ENCODE measurements around the gene ALK. TPM values are rescaled to one million over a fixed set of nuclear protein-coding genes. Genes with fewer than 3 reads are reported as not detected.
A peak's percentile ranks its signal among the peaks of the same experiment; 100 is the strongest.

The ALK gene
- total RNA-seq, 1 donor from 2014 or later, result 0.41 TPM

DNA sequence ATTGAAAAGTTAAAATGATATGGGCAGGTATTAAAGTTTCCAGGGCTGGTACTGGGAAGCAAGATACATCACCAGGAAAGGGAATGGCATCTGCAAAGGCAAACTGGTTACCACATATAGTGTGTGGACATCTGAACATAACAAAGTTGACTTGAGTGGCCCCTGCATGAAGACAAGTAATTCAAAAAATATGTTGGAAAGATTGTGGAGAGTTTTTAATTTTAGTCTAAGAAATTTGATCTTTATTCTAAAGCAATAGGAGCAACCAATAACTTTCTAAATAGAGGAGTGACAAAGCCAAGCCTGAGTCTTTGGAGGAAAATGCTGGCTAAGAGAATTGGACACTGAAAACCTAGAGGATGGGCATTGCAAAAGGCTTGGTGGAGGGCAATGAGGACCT is 278.2 kb downstream of the ALK start:
- DNase-seq, result no peak

DNA sequence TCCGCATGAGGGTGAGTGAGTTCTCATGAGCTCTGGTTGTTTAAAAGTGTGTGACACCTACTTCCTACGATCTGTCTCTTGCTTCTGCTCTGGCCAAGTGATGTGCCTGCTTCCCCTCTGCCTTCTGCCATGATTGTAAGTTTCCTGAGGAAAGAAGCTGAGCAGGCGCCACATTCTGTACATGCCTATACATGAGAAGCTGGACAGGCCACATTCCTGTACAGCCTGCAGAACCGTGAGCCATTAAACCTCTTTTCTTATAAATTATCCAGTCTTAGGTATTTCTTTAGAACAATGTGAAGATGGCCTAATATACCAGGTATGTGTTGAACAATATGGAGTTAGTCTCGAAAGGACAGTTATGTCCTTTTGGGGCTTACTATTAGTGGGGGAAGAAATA is 281.0 kb downstream of the ALK start:
- DNase-seq, result no peak

DNA sequence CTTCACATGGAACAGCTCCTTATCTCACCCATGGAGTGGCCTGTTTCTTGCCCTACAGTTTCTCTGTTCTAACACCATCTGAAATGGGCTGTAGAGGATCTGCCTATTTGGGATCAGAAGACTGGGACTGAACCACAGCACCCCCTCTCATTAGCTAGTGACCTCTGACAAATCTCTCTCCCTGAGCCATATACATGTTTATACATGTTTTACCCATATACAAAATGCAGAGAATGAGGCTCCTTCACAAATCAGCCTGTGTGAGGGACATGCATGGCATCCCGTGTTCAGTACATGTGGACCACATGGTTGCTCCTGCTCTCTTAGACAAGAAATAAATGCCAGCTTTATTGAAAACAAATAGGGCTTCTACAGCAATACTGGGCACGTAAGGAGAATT is 282.7 kb downstream of the ALK start:
- no peak for DNase-seq

DNA sequence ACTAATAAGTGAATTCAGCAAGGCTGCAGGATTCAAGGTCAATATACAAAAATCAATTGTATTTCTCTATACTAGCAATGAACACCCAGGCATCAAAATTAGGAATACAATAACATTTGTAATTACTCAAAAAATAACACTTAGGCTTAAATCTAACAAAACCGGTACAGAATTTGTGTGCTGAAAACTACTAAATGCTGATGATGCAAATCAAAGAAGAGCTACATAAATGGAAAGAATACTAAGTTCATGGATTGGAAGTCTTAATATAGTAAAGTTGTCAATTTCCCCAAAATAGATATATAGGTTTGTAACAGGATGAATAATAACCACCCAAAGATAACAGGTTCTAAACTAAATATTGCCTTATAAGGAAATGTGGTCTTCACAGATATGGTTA is 286.5 kb downstream of the ALK start:
- no peak for DNase-seq

DNA sequence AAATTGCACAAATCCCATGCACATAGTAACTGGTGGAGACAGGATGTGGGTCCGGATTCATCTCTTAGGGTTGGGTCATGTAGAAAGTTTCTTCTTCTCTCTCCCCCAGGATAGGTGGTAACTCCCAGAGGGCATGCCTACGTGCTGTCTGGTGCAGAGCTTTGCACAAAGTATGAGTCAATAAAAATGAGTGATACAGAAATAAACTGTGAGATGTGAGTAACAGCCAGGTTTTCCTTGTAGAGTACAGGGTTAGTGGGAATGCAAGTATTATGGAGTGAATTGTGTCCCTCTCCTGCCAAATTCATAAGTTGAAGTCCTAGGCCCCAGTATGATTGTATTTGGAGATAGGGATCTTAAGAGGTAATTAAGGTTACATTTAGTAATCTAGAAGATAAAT is 289.4 kb downstream of the ALK start:
- DNase-seq, result no peak

DNA sequence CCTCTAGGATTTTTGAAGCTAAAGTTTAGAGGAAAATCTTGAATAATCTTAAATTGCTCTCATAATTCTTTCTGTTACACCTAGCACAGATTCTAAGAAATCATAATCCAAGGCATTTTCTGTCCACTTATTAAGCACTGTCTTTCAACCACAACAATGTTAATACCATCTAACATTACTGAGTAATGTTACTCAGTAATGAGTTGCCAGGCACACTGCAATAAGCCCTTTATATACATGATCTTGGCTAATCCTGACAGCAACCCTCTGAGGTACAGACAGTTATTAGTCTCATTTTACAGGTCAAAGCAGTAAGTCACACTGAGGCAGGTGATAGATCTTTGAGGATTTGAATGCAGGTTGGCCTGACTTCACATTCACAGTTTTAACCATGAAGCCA is 291.9 kb downstream of the ALK start:
- DNase-seq, result no peak

DNA sequence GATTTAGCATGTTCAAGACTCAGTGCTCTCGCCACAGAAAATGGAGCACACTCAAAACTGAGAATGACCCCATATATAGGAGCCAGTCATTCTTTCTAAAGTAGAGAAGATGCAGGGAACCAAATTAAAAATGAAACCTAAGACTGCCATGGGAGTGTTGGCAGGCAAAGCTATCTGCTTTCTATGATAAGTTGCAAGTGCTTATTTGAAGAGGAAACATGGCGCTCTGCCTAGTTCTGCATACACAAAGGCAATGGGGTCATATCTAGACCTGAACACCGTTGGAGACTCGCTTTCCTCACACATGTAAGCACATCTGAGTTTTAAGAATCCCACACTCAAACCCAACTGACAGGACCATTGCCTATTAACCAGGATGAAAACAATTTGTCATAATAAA is 292.5 kb downstream of the ALK start:
- DNase-seq, result no peak

DNA sequence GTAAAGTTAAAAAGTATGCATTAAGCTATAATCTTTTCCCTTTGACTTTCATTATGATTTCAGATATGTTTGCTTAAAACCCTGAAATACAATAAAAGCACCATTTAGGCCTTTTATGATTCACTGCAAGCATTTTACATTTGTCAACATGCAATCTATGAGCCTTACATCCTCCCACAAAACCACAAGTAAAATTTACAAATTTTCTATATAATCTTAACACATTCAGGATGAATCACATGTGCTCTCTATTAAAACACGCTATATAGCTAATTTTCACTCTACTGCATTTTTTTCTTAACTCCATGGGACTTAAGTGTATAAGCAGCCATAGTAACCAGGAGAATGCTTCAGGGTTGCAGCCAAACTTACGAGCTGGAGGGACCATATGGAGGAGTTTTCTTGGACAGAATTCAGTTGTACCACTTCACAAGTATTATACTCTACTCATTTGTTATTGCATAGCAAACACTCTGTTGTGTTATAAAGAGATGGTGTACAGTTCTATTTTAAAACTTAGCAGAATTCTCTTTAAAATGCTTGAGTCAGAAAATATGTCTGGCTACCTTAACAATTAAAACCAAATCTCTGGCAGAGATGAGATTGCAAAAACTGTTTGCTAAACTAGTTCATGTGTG is 293.2 kb downstream of the ALK start:
- DNase-seq, result peak; percentile 45

DNA sequence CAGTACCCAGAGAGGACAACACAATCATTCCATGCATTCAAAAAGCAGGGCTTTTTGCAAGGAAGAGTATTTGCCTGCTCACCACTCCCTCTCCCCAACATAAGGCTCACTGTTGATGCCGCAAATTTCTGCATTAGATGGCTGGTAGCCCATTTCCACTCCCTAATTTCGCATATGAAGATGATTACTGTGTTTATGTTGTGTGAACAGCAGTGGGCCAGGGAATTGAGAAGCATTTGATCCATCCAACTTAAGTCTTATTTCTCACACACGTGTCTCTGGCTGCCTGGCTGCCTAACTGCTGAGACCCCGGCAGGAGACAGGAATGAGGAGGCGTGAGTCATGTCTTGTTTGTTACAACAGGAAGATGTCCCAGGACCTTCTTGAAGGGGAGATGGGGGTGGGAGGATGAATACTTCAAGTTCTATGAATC is 294.1 kb downstream of the ALK start:
- peak; percentile 50 for DNase-seq

DNA sequence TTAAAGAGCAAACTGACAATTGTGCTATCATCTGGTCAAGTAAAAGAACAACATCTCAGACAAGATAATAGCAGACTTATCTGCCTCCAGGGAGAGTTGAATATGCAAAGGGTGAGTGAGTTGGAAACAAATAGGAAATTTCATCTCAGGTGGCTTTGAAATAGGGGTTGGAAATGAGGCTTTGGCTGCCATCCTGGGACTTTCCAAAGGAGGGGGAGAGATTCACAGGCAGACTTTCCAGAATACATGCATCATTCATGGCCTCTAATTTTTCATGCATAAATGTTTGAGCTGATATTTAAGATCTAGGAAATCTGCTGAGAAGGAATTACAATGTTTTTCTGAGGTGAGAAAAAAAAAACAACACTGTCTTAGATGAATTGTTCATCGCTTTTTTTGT is 300.5 kb downstream of the ALK start:
- DNase-seq, result no peak

DNA sequence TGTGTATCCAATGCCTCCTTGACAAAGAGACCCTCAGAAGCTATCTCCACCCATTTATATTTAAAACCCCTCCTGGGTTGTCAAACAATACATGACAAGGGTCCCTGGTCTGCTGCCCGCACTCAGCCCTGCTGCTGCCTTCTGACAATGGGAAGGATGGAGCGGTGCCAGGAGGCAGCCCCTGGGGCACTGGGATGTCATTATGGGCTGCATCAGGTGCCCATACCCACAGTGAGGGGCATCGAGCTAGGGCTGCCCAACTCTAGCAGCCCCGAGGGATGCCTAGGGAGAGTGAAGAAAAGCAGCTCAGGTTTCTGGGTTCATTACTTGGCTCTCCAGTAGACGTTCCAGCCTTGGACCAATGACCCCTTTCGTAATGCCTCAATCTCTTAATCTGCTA is 301.7 kb downstream of the ALK start:
- no peak for DNase-seq

DNA sequence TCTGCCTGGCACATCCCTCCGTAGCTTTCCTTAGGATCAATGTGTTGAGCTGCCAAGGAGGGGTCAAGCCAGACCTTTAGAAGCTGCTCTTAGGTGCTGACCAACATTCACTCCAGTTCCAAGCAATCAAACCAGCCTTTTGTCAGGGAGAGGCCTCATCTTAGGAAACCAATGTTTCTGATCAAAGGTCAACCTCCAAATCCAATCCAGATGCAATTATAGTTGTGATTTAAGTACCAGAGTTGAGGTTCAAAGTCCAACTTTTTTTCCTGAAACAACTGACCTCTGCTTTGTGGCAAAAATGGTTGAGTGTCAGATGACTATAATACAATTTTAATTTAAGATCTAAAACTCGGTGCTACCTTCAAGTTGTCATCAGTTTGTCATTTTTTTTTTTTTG is 303.4 kb downstream of the ALK start:
- DNase-seq, result no peak

DNA sequence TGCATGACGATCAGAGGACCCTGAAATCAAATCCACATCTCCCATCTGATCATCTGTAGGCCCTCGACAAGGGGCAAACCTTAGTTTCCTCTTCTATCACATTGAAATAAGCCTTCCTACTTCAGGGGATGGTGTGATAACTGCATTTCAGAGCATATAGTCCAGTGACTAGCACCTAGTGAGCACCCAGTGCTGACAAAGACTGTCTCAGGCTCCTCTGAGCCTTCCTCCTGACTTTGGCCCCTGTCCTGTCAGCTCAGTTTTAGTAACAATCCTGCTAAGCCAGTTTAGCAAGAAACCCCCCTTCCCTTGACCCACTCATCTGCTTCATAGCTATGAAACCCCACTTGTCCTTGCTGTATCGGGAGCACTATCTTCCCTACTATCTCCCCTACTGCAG is 304.0 kb downstream of the ALK start:
- DNase-seq, result no peak

DNA sequence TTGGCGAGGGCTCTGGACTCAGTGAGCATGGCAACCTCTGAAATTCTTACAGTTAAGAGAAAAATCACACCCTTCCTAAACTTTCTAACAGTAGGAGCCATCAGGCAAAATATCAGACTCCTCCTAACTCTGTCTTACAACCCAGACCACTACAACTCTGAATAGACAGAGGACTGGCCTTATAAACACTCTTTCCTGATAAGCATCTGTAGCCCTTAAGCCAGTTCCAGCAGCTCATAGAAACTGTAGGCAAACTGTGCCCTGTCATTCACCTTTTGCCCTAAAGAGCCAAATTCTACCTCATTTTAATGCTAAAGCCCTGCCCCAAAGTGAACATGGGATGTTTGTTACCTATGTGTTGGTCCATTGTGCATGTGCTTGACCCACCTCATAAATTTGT is 304.8 kb downstream of the ALK start:
- no peak for DNase-seq

DNA sequence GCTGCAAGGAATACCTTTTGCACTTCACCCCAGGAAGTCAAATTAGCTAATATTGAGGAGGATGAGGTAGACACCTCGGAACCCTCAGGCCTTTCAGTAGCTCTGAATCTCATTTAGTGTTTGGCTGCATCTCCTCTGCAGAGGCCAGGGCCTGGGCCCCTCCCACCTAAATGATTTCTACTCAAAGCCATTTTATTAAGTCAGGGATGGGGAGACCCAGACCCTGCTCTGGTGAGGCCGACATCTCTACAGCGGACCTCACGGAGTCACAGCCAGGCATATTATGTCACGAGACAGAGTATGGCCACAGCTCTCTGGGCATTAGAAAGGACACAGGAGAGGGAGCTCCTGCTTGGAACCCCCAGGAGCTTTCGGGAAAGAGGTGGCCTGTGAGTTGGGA is 305.5 kb downstream of the ALK start:
- no peak for DNase-seq

DNA sequence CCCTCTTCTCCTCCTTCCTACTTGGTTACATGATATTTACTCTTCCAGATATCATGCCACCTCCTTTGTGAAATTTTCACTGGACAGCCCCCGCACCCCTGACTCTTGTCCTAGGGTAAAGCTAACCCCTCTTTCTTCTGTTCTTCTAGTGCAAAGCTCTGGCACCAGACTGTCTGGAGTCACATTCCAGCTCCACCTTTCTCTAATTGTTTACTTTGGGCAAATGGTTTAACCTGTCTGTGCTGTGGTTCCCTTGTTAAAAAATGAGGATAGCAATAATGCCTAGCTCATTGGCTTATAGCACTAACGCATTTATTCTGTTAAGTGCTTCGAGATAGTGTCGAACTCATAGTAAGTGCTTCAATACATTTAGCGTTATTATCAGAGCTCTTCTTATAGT is 306.2 kb downstream of the ALK start:
- DNase-seq, result no peak

DNA sequence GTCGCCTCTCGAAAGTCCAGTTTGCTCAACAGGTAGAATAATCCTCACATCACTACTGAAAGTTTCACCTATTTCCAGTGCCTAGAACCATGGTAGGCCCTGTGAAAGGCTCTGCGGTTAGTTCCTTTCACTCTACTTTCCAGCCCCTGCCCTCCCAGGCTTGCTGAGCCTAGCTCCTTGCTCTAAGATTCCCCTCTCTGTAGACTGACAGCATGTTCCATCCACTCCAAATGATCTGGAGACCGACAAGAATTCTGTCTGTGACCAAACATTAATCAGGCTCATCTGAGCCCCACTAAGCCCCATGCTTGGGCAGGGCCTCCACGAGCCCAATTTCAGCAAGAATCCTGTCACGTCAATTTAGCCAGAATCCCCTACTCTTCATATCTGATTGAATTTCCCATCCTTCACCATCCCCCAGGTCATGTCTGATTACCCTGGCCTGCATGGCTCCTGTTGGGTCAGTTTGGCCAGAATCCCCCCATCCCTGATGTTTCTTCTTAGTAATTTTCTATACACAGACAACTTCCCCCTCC is 307.0 kb downstream of the ALK start:
- no peak for DNase-seq

DNA sequence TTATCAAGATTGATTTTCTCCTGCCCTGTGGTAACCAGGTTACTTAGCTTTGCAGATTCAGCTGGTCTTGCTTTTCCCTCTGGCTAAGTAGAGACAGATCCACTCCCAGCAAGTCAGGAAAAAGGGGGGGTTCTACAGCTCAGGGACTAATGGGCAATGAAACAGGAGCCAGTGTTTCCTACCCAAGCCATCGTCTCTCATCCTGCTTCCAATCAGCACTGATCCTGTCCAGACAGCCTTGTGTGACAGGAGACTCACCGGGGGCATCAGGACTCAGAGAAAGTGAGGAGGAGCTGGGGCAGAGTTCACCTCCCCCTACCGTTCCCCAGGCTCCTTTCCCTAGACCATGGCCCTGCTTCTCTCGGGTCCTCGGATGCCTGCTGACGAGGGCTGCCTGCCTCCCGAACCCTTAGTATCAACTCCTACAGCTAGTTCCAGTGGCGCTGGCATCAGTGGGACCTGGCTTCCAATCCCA is 307.6 kb downstream of the ALK start:
- no peak for DNase-seq

DNA sequence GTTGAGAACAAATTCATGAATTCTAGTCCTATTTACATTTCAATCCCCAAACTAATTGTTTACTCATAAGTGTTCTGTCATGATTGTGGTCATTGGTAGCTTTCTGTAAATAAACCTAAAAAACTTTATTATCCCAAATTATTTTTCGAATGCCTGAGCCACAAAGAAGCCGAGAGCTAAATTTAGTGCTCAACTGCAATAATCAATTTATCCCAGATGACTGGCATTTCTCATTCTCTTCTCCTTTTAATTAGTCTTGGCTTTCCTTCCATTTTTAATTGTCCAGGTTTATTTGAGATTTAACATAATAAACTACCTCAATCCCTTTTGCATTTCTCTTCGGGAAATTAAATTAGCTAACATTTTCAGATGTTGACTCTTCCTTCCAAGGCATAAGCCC is 308.3 kb downstream of the ALK start:
- no peak for DNase-seq

DNA sequence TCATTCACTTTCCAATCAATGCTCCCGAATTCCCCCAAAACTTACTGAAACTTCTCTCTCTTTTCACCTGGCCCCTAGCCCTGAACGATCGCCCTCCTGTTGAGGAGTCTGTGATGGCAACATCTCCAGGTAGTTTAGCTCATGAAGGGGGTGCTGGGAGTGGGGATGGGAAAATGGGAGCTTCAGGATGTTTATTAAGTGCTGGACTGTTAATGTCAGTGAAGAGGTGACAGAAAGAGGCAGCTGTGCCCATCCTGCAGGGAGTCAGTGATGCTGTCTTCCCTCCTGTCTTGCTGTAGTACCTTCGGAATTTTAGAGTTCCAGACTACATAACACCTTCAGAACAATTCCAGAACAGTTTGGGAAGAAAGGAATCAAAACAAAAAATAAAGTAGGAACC is 308.8 kb downstream of the ALK start:
- no peak for DNase-seq

DNA sequence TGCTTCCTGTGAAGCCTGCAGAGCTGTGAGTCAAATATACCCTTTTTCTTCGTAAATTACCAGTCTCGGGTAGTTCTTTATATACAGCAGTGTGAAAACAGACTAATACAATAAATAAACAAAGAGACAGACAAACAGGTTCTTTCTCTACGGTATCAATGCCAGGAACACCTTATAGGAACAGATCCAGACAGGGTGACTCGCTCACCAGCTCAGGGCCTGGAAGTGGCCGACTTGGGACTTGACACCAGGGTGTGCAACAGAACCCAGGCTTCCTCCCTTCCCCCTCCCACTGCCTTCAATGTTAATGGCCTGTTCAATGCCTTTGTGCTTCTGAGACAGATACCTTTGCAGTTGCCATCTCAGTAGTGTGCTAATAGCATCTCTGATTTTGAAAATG is 309.5 kb downstream of the ALK start:
- DNase-seq, result no peak

DNA sequence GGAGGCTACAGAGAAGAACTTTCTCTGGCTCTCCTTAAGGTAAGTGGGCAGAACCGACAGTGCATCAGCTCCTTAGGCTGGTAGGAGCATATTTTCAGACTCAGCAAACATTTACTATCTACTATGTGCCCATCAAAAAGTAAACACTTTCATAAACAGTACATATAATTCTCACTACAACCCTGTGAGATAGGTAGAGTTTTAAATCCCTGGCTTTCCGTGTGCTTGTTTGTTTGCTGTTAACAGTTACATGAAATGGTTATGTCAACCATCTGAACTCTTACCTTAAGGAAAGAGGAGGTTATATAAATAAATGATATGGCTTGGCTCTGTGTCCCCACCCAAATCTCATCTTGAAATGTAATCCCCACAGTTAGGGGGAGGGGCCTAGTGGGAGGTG is 310.1 kb downstream of the ALK start:
- no peak for DNase-seq

DNA sequence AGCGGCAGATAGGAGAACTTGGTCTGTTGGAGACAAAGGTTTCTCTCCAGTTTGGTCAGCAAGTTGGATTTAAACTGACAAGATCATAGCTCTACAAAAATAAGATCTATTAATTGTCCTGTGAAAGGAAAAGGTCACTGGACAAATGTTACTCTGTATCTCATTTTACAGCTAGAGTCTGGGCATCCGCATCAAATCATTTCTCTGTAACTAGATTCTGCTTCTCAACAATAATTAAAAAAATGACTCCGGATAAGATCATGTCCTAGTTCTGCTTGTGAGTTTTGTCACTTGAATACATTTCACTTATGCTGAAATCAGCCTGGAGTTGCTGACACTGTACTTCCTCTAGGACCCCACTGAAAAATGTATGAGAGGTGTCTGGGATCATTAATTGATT is 310.8 kb downstream of the ALK start:
- no peak for DNase-seq

DNA sequence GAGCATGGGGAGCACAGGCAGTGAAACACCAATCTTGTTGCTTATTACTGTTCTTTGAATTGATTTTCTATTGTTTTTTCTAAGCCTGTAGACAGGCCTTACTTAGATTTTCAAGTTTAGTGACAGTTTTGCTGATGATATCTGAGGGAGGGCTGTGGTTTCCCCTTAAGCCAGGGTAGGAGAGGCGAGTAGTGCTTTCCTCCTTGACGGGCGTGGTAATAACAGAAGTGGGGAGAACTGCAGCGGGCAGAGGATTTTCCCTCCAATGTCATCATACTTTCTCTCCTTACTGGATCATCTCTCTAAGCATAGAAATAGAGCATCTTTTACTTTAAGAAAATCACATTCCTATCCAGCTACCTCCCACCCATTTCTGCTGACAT is 314.4 kb downstream of the ALK start:
- DNase-seq, result no peak

Measured in tongue (tissue), 2 donors.